Chondrocyte (in vitro differentiated cells): ENCODE data around the gene ATF1. TPM values are rescaled to one million over a fixed set of nuclear protein-coding genes. Genes with fewer than 3 reads are reported as not detected.

ENCODE experiments used
- DNase-seq: peaks from one replicate; pipeline ENCODE4 v3.0.0; 2021; ENCODE audit warnings: mixed read lengths, low spot score
- H3K27ac Mint-ChIP-seq: one replicate; pipeline ENCODE4 v1.8.0; 2021; ENCODE audit warnings: mild to moderate bottlenecking, moderate library complexity, mixed read lengths; ENCODE audit not compliant: unreplicated experiment
- H3K27me3 Mint-ChIP-seq: 2 replicates; pipeline ENCODE4 v1.8.0; 2021; ENCODE audit warnings: low read depth, mixed read lengths
- H3K36me3 Mint-ChIP-seq: 2 replicates; pipeline ENCODE4 v1.8.0; 2021; ENCODE audit warnings: low read depth, mixed read lengths
- H3K4me1 Mint-ChIP-seq: 2 replicates; pipeline ENCODE4 v1.8.0; 2021; ENCODE audit warnings: low read depth, mild to moderate bottlenecking, mixed read lengths
- H3K4me3 Mint-ChIP-seq: one replicate; pipeline ENCODE4 v1.8.0; 2021; ENCODE audit warnings: mild to moderate bottlenecking, moderate library complexity, mixed read lengths; ENCODE audit not compliant: unreplicated experiment
- H3K9me3 Mint-ChIP-seq: 2 replicates; pipeline ENCODE4 v1.8.0; 2021; ENCODE audit warnings: low read depth, mixed read lengths
- total RNA-seq: library from RNA; stranded (reverse); gene quantifications from 3 replicates; pipeline ENCODE4 v1.2.1, GENCODE V29; 2021
- TF ChIP-seq, protein P1 (sequence below): fragments of 200-600 bp; sonication (generic); IDR thresholded peaks from 2 replicates; pipeline ENCODE4 v1.5.0; 2021; ENCODE audit warnings: antibody characterized with exemption, mild to moderate bottlenecking, moderate library complexity

Gene ATF1
- total RNA-seq, 1 donor from 2014 or later, result 22.6 TPM

DNA sequence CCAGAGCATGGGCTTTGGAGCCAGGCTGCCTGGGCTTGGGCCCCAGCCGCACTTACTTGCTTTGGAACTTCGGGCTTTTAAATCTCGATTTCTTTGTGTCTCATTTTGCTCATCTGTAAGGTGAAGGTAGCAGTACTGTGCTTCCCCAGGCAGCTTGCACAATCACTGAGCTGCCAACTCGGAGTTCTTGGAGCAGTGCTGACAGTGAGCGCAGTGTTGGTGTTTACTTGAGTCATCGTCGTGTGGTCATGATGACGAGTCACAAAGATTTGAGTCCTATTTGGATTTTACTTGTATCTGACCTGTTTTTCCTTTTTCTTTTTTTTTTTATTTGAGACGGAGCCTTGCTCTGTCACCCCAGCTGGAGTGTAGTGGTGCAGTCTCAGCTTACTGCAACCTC is 31.3 kb upstream of the ATF1 start:
- Mint-ChIP-seq H3K4me3 (no peak overlapping the region), H3K36me3 (peaks cover 30% of the 10 kb centered on the region), H3K27me3 (no peaks in the 10 kb centered on the region), H3K9me3 (no peaks in the 10 kb centered on the region), H3K27ac (no peak overlapping the region), H3K4me1 (no peaks in the 10 kb centered on the region)
- TF ChIP-seq, protein P1, sequence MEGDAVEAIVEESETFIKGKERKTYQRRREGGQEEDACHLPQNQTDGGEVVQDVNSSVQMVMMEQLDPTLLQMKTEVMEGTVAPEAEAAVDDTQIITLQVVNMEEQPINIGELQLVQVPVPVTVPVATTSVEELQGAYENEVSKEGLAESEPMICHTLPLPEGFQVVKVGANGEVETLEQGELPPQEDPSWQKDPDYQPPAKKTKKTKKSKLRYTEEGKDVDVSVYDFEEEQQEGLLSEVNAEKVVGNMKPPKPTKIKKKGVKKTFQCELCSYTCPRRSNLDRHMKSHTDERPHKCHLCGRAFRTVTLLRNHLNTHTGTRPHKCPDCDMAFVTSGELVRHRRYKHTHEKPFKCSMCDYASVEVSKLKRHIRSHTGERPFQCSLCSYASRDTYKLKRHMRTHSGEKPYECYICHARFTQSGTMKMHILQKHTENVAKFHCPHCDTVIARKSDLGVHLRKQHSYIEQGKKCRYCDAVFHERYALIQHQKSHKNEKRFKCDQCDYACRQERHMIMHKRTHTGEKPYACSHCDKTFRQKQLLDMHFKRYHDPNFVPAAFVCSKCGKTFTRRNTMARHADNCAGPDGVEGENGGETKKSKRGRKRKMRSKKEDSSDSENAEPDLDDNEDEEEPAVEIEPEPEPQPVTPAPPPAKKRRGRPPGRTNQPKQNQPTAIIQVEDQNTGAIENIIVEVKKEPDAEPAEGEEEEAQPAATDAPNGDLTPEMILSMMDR, result no peak
- no peak for DNase-seq

DNA sequence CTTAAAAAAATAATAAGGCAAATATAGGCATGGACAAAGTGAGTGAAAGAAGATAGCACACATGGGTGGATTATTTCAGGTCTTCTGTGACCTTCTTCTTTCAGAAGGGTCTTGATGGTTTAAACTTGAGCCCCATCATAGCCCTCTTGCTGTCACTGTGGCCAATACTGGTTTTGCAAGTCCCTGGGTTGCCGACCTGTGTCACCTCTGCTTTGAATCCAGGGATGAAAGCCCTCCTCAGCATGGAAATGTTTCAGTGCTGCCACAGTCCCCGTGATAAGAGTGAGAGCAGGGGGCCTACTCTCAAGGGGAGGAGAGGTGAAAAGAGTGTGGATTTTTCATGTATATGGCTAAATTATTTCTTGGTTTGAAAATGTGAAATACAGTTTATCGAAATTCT is 30.2 kb upstream of the ATF1 start:
- H3K9me3 Mint-ChIP-seq, result no peaks in the 10 kb centered on the region
- no peaks in the 10 kb centered on the region for H3K4me1 Mint-ChIP-seq
- DNase-seq, result no peak
- H3K4me3 Mint-ChIP-seq, result no peak overlapping the region
- H3K36me3 Mint-ChIP-seq, result peaks cover 28% of the 10 kb centered on the region
- TF ChIP-seq, protein P1, result no peak
- no peak overlapping the region for H3K27ac Mint-ChIP-seq
- no peaks in the 10 kb centered on the region for H3K27me3 Mint-ChIP-seq

DNA sequence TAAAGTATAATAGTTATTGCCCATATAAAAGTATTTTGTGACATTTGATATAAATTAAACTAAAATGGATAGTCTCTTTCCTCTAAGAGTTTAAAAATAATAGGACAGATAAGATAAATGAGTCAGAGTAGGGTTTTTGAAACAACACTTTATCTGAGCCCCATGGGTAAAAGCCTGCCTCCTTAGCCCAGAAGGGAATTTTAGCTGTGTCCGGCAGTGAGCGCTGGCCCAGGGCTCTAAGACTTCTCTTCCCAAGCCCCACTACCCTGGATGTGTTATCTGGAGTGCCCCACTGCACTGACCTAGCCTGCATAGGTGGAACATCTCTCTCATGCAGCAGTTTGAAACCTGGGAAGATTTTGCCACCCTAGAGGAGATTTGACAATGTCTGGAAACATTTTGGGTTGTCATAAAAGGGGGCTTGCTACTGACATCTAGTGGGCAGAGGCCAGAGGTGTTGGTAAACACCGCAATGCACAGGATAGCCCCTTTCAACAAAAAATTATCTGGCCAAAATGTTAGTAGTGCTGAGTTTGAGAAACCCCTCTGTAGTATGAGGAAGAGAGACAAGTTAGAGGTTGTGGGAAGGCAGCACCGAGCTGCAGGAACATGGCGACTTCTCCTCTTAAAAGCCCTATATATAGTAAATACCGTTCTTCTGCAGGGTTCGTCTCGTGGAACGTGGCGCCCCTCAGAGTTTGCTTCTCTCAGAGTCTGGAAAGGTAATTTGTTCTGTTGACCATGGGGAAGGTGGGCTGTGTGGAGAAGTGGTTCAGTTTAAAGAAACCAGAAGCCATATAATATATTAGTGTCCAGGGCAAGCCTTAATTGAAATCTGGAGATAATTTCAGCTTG is 29.3 kb upstream of the ATF1 start:
- H3K36me3 Mint-ChIP-seq, result peaks cover 32% of the 10 kb centered on the region
- no peak for DNase-seq

DNA sequence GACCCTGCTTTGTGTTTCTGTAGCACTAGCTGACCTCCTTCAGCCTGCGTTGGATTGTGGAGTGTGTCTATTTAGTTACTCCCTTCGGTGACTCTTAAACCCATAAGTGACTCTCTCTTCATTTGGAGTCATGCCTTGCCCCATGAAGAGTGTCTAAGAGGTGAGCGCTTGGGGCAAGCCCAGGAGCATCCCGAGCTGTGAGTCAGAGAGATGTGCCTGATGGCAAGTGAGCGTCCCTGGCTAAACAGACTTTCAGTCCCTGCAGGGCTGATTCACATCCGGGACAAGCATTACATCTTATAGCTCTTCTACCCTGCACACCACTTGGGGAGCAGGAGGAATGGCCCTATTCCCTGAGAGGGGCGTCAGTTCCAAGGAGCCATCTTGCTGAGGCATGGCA is 24.3 kb upstream of the ATF1 start:
- Mint-ChIP-seq H3K9me3 (no peaks in the 10 kb centered on the region), H3K4me3 (no peak overlapping the region), H3K4me1 (no peaks in the 10 kb centered on the region), H3K27me3 (no peaks in the 10 kb centered on the region), H3K36me3 (peaks cover 42% of the 10 kb centered on the region), H3K27ac (no peak overlapping the region)
- TF ChIP-seq, protein P1, result no peak
- no peak for DNase-seq

More for the DNA sequence above, 29.3 kb upstream of the ATF1 start:
- Mint-ChIP-seq H3K27ac (no peak overlapping the region), H3K27me3 (no peaks in the 10 kb centered on the region), H3K4me1 (no peaks in the 10 kb centered on the region), H3K9me3 (no peaks in the 10 kb centered on the region), H3K4me3 (no peak overlapping the region)
- TF ChIP-seq, protein P1, result peak; percentile 83

DNA sequence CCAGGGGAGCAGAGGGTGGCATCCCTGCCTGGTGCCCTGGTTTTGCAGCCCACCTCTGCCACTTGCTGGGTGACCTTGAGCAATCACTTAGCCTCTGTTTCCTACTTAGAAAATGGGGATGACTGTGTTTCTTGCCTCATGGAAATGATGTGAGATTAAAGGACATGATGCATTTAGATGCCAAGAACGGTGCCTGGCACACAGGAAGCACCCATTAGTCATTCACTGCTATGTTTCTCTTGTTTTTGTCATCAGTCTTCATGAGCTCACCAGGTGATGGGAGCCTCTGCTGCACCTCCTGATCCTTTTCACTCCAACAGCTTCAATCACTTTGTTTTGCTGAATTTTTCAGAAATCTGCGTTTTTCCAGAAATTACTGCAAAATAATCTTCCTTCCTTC is 23.6 kb upstream of the ATF1 start:
- Mint-ChIP-seq H3K9me3 (no peaks in the 10 kb centered on the region), H3K36me3 (peaks cover 41% of the 10 kb centered on the region), H3K4me3 (no peak overlapping the region), H3K4me1 (no peaks in the 10 kb centered on the region), H3K27me3 (no peaks in the 10 kb centered on the region), H3K27ac (no peak overlapping the region)
- DNase-seq, result no peak
- TF ChIP-seq, protein P1, result no peak
